H1 (cell line): ENCODE data around the gene TLCD5. TPM values are rescaled to one million over a fixed set of nuclear protein-coding genes. Genes with fewer than 3 reads are reported as not detected.
A peak's percentile ranks its signal among the peaks of the same experiment; 100 is the strongest.

Source experiments
- CTCF ChIA-PET: fragments of 300-600 bp; sonication (Branson Sonifier 250); formaldehyde crosslinking; loops from one replicate; lab custom pipeline; 2021; ENCODE audit not compliant: partially characterized antibody; lab: Charles Lee
- POLR2A ChIA-PET: fragments of 300-600 bp; sonication (Branson Sonifier 250); formaldehyde crosslinking; loops from one replicate; lab custom pipeline; 2021; ENCODE audit warnings: inconsistent platforms; ENCODE audit not compliant: partially characterized antibody; lab: Charles Lee
- DNase-seq, 2 experiments: peaks; one replicate each; pipeline versions ENCODE4 v3.0.0 to v3.0.0-alpha.2; 2010 to 2022; ENCODE audit warnings: low spot score in 2 of 2, low read depth in 1 of 2, mixed read lengths in 1 of 2
- FAIRE-seq: peaks from 2 replicates; lab custom pipeline; 2011; peaks lifted over from hg19 to GRCh38; lab: Jason Lieb, UNC
- H2AFZ ChIP-seq: 2 replicates; pipeline ENCODE4 v1.8.1; 2012; ENCODE audit warnings: low read length, inconsistent platforms
- H2AK5ac ChIP-seq: 2 replicates; pipeline ENCODE4 v1.6.1; 2013; ENCODE audit warnings: low read depth, low read length
- H2BK120ac ChIP-seq: replicated peaks from 2 replicates; pipeline ENCODE3; 2013; ENCODE audit warnings: low read depth, low read length, inconsistent platforms
- H2BK12ac ChIP-seq: 2 replicates; pipeline ENCODE4 v1.6.1; 2013; ENCODE audit warnings: low read depth, low read length
- H2BK15ac ChIP-seq: 2 replicates; pipeline ENCODE4 v1.6.1; 2013; ENCODE audit warnings: low read length
- H2BK20ac ChIP-seq: 2 replicates; pipeline ENCODE4 v1.6.1; 2013; ENCODE audit warnings: low read length
- H2BK5ac ChIP-seq: 2 replicates; pipeline ENCODE4 v1.6.1; 2013; ENCODE audit warnings: low read depth, low read length
- H3K14ac ChIP-seq: 2 replicates; pipeline ENCODE4 v1.6.1; 2013; ENCODE audit warnings: inconsistent platforms; ENCODE audit not compliant: insufficient read length
- H3K18ac ChIP-seq: 2 replicates; pipeline ENCODE4 v1.6.1; 2013; ENCODE audit warnings: low read length; ENCODE audit errors: extremely low read depth
- H3K23ac ChIP-seq: 2 replicates; pipeline ENCODE4 v1.6.1; 2013; ENCODE audit warnings: inconsistent platforms; ENCODE audit not compliant: insufficient read length
- H3K23me2 ChIP-seq: 2 replicates; pipeline ENCODE4 v1.6.1; 2013; ENCODE audit warnings: low read depth, low read length
- H3K27ac ChIP-seq: 2 replicates; pipeline ENCODE4 v1.6.1; 2011; ENCODE audit warnings: low read depth, low read length, inconsistent platforms
- H3K27me3 ChIP-seq, 4 experiments: replicated peaks in 1 of 4; 1 replicate in 1 of 4; 2 replicates in 3 of 4; pipeline versions ENCODE4 v1.6.1 to v1.8.1; 2011 to 2013; ENCODE audit warnings: low read length in 3 of 4, mild to moderate bottlenecking in 3 of 4, inconsistent platforms in 2 of 4, mixed read lengths in 2 of 4, moderate library complexity in 1 of 4; ENCODE audit not compliant: control insufficient read depth in 3 of 4, insufficient read depth in 3 of 4; ENCODE audit errors: extremely low read depth in 1 of 4
- H3K36me3 ChIP-seq, 4 experiments: 2 replicates each; pipeline versions ENCODE4 v1.6.1 to v1.8.1; 2011 to 2013; ENCODE audit warnings: mild to moderate bottlenecking in 4 of 4, low read length in 3 of 4, moderate library complexity in 2 of 4, control low read depth in 1 of 4, inconsistent platforms in 1 of 4; ENCODE audit not compliant: insufficient read depth in 4 of 4, control insufficient read depth in 2 of 4
- H3K4ac ChIP-seq: replicated peaks from 2 replicates; pipeline ENCODE3; 2013; ENCODE audit warnings: low read length, low read depth, mixed read lengths, inconsistent platforms; ENCODE audit not compliant: insufficient read length
- H3K4me1 ChIP-seq, 4 experiments: replicated peaks in 1 of 4; 1 replicate in 1 of 4; 2 replicates in 3 of 4; pipeline versions ENCODE4 v1.6.1 to v1.8.1; 2011 to 2013; ENCODE audit warnings: low read length in 3 of 4, inconsistent platforms in 2 of 4, mixed read lengths in 1 of 4; ENCODE audit not compliant: insufficient read depth in 4 of 4, control insufficient read depth in 3 of 4
- H3K4me2 ChIP-seq, 2 experiments: 2 replicates each; pipeline versions ENCODE4 v1.6.1 to v1.8.1; 2011 to 2013; ENCODE audit warnings: low read depth in 2 of 2, low read length in 2 of 2, control low read depth in 1 of 2, inconsistent platforms in 1 of 2, mild to moderate bottlenecking in 1 of 2; ENCODE audit not compliant: insufficient read depth in 1 of 2
- H3K4me3 ChIP-seq, 4 experiments: fragments of 200-600, 300-600 bp in 1 of 4; sonication (generic), shearing (Covaris generic), sonication (Bioruptor Twin) in 1 of 4; 2 replicates each; pipeline versions ENCODE4 v1.5.1 to v1.8.1; 2011 to 2016; ENCODE audit warnings: low read length in 4 of 4, low read depth in 3 of 4, control low read depth in 2 of 4, inconsistent platforms in 2 of 4, mild to moderate bottlenecking in 2 of 4, mixed read lengths in 1 of 4, moderate library complexity in 1 of 4; ENCODE audit not compliant: insufficient read depth in 2 of 4; ENCODE audit errors: extremely low read depth in 1 of 4
- H3K56ac ChIP-seq: replicated peaks from 2 replicates; pipeline ENCODE3; 2013; ENCODE audit warnings: low read depth, mild to moderate bottlenecking, mixed read lengths, low read length, inconsistent platforms; ENCODE audit not compliant: insufficient read length
- H3K79me1 ChIP-seq: 2 replicates; pipeline ENCODE4 v1.6.1; 2013; ENCODE audit warnings: low read depth, low read length, control low read depth
- H3K79me2 ChIP-seq, 2 experiments: 2 replicates each; pipeline versions ENCODE4 v1.6.1 to v1.8.1; 2012 to 2013; ENCODE audit warnings: low read length in 2 of 2, mild to moderate bottlenecking in 2 of 2, inconsistent platforms in 1 of 2; ENCODE audit not compliant: insufficient read depth in 2 of 2, control insufficient read depth in 1 of 2
- H3K9ac ChIP-seq, 4 experiments: replicated peaks in 1 of 4; 1 replicate in 1 of 4; 2 replicates in 3 of 4; pipeline versions ENCODE4 v1.6.1 to v1.8.1; 2011 to 2013; ENCODE audit warnings: low read depth in 3 of 4, low read length in 3 of 4, control low read depth in 2 of 4, mild to moderate bottlenecking in 2 of 4, moderate library complexity in 2 of 4, inconsistent platforms in 1 of 4; ENCODE audit errors: extremely low read depth in 1 of 4
- H3K9me3 ChIP-seq, 2 experiments: 2 replicates each; pipeline versions ENCODE4 v1.6.1 to v1.8.1; 2012 to 2013; ENCODE audit warnings: mild to moderate bottlenecking in 2 of 2, moderate library complexity in 2 of 2, control low read depth in 1 of 2, inconsistent platforms in 1 of 2, low read depth in 1 of 2, low read length in 1 of 2, mixed read lengths in 1 of 2; ENCODE audit not compliant: insufficient read depth in 2 of 2
- H4K20me1 ChIP-seq, 2 experiments: replicated peaks in 1 of 2; 2 replicates each; pipeline versions ENCODE3 to v1.8.1; 2011 to 2013; ENCODE audit warnings: inconsistent platforms in 2 of 2, low read length in 2 of 2, mild to moderate bottlenecking in 1 of 2; ENCODE audit not compliant: insufficient read depth in 2 of 2, control insufficient read depth in 1 of 2
- H4K5ac ChIP-seq: 2 replicates; pipeline ENCODE4 v1.6.1; 2013; ENCODE audit warnings: low read length, low read depth, mixed read lengths, inconsistent platforms; ENCODE audit not compliant: insufficient read length
- H4K8ac ChIP-seq: 2 replicates; pipeline ENCODE4 v1.8.0; 2013; ENCODE audit warnings: mild to moderate bottlenecking, moderate library complexity, low read length, inconsistent platforms; ENCODE audit not compliant: insufficient read depth; ENCODE audit errors: extremely low read depth
- H4K91ac ChIP-seq: replicated peaks from 2 replicates; pipeline ENCODE3; 2013; ENCODE audit warnings: low read length, mixed read lengths, inconsistent platforms; ENCODE audit not compliant: insufficient read length
- NANOG ChIP-seq: IDR thresholded peaks from 2 replicates; pipeline ENCODE4 v1.6.1; 2011; ENCODE audit warnings: low read length, low read depth, mild to moderate bottlenecking, inconsistent platforms; ENCODE audit not compliant: insufficient read depth, poor library complexity, severe bottlenecking
- RAD21 ChIP-seq, 2 experiments: IDR thresholded peaks in 1 of 2; conservative IDR thresholded peaks in 1 of 2; 2 replicates each; pipeline ENCODE4 v1.6.1; 2011; ENCODE audit warnings: low read depth in 2 of 2, low read length in 2 of 2, improper control_type of control experiment in 1 of 2, inconsistent platforms in 1 of 2, mild to moderate bottlenecking in 1 of 2, moderate library complexity in 1 of 2
- WGBS, 2 experiments: shearing (Covaris generic) in 1 of 2; methylation state at CpG; one replicate each; pipeline versions ENCODE4 v1.1.6 to v1.1.7; 2013 to 2015; ENCODE audit warnings: low lambda C conversion rate in 2 of 2, mixed read lengths in 2 of 2, inconsistent platforms in 1 of 2, low coverage in 1 of 2, missing lambda C conversion rate in 1 of 2; ENCODE audit not compliant: insufficient replicate concordance in 2 of 2, insufficient coverage in 1 of 2, insufficient read length in 1 of 2; ENCODE audit errors: extremely low coverage in 1 of 2, missing lambda C conversion rate in 1 of 2; 5-methylcytosine and 5-hydroxymethylcytosine counted together
- polyA plus RNA-seq, 7 experiments: library from polyadenylated mRNA; depleted of rRNA in 3 of 7; stranded (reverse) in 5 of 7; unstranded in 2 of 7; fragments of >200 nt in 5 of 7; fragments of 200-250 nt in 2 of 7; gene quantifications; 1 replicate in 5 of 7; 2 replicates in 1 of 7; 4 replicates in 1 of 7; pipeline versions ENCODE4 v1.2.1 to v1.2.3, GENCODE V29; 2011 to 2013; ENCODE audit warnings: missing spikeins in 2 of 7, mixed read lengths in 2 of 7
- total RNA-seq: library from RNA; stranded (reverse); fragmentation: NEBNext Ultra II Directional; extraction: Animal tissue kit (Norgen Biotek cat#: 25700); gene quantifications from 2 replicates; pipeline ENCODE4 v1.2.1, GENCODE V29; 2021
- TF ChIP-seq, protein P1 (sequence below), 3 experiments: IDR thresholded peaks; 1 replicate in 2 of 3; 2 replicates in 1 of 3; pipeline versions ENCODE4 v1.5.1 to v1.6.1; 2011; ENCODE audit warnings: low read length in 3 of 3, mild to moderate bottlenecking in 3 of 3, inconsistent platforms in 2 of 3, low read depth in 1 of 3, moderate library complexity in 1 of 3; ENCODE audit not compliant: insufficient read depth in 1 of 3; ENCODE audit errors: control extremely low read depth in 1 of 3

TLCD5 gene
- total and polyA plus RNA-seq, 2 of the 8 experiments (the other 6 are each of a cell fraction or from before 2014, with no cell fraction given) = 9.5 to 10.1 TPM

DNA sequence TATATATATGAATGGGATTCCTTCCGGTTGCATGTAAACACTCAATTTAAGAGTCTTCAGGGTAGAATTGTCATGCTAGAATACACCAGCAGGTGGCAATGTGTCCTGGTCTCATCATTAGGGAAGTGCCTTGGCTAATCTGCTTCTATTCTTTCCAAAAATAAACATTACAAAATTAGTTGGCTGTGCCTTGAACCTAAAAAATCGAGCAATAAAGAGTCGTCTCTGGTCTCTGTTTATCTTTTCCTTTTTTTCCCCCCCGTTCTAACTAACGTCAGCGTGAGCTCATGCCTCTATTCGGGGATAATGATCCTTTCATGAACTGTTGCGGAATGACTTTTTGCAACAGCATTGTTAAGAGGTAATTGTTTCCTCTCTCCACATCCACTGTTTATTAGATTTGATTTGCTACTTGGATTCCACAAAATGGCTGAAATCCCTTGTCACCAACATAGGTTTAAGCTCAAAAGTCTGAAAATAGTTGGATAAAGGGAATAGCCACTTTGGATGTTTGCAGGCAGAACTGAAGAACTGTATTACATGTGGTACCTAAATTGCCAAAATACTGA lies 9.9 kb downstream of the TLCD5 start:
- Histone ChIP-seq H3K79me2 (peaks cover 8 to 32% of the 10 kb centered on the region in 2 experiments; a peak in 3 of 4 replicates), H2BK5ac (no peak overlapping the region), H4K8ac (no peak overlapping the region), H2AFZ (peak overlapping the region; percentile 55; the same call in 1 of the 2 replicates), H2BK15ac (no peak overlapping the region), H3K23ac (no peak overlapping the region)
- DNase-seq = peak in 1 of 2 experiments; percentile 67
- TF ChIP-seq, protein P1, sequence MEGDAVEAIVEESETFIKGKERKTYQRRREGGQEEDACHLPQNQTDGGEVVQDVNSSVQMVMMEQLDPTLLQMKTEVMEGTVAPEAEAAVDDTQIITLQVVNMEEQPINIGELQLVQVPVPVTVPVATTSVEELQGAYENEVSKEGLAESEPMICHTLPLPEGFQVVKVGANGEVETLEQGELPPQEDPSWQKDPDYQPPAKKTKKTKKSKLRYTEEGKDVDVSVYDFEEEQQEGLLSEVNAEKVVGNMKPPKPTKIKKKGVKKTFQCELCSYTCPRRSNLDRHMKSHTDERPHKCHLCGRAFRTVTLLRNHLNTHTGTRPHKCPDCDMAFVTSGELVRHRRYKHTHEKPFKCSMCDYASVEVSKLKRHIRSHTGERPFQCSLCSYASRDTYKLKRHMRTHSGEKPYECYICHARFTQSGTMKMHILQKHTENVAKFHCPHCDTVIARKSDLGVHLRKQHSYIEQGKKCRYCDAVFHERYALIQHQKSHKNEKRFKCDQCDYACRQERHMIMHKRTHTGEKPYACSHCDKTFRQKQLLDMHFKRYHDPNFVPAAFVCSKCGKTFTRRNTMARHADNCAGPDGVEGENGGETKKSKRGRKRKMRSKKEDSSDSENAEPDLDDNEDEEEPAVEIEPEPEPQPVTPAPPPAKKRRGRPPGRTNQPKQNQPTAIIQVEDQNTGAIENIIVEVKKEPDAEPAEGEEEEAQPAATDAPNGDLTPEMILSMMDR (IDR thresholded peaks at IDR 0.05; ENCODE audit: control extremely low read depth in 1 of 3, insufficient read depth in 1 of 3, low read depth in 1 of 3, low read length in 3 of 3) = peak in 2 of 3 experiments; percentile 49 to 55; a peak in 3 of 4 replicates
- TF ChIP-seq RAD21 (IDR thresholded peaks at IDR 0.05 in 1 of 2, conservative IDR thresholded peaks at IDR 0.05 in 1 of 2; ENCODE audit: low read depth in 2 of 2, low read length in 2 of 2) (peak; percentile 57 to 66), NANOG (no peak)
- TF ChIP-seq, all 59 proteins: peak for 2
- Histone ChIP-seq H4K20me1 (peaks cover 3 to 8% of the 10 kb centered on the region in 2 experiments), H2AK5ac (no peak overlapping the region), H4K91ac (no peak overlapping the region), H3K4ac (no peak overlapping the region), H3K9me3 (no peaks in the 10 kb centered on the region), H2BK12ac (no peak overlapping the region), H3K36me3 (peaks cover 0 to 8% (median 3%) of the 10 kb centered on the region in 4 experiments; a peak in 3 of 8 replicates), H4K5ac (no peak overlapping the region), H3K18ac (no peak overlapping the region; the same call in 1 of the 2 replicates), H3K14ac (no peak overlapping the region), H3K79me1 (no peaks in the 10 kb centered on the region), H3K4me2 (peak overlapping the region; percentile 53 to 75), H3K23me2 (peaks cover 10% of the 10 kb centered on the region), H3K56ac (no peak overlapping the region), H3K9ac (no peak overlapping the region), H3K27ac (no peak overlapping the region), H3K27me3 (no peaks in the 10 kb centered on the region), H3K4me1 (peaks cover 0 to 8% (median 5%) of the 10 kb centered on the region in 4 experiments; a peak in 6 of 7 replicates), H2BK20ac (no peak overlapping the region), H2BK120ac (no peak overlapping the region), H3K4me3 (peak overlapping the region; percentile 89 to 98 (median 96); a peak in 7 of 8 replicates)
- 22% methylated on average over 8 of the region's 8 CpGs; no CpG with 5 or more reads in 1 of the 2 experiments for WGBS, 2 experiments
- FAIRE-seq = no peak
- ChIA-PET POLR2A (interaction anchor here (0.7 to 3.8 kb wide), 7 partner anchors 9 to 167 kb away, joined by 3 to 27 read pairs (median 4); partner anchors contain the start of gene TLCD5), CTCF (interaction anchor here (0.7 to 2.5 kb wide), 45 partner anchors 9 to 1820 kb away, joined by 3 to 19 read pairs (median 4); partner anchors contain the start of genes POU2F3 and TLCD5)
